ENCODE results near the gene PTPN13.
A peak's percentile ranks its signal among the peaks of the same experiment; 100 is the strongest.

Gene PTPN13, protein sequence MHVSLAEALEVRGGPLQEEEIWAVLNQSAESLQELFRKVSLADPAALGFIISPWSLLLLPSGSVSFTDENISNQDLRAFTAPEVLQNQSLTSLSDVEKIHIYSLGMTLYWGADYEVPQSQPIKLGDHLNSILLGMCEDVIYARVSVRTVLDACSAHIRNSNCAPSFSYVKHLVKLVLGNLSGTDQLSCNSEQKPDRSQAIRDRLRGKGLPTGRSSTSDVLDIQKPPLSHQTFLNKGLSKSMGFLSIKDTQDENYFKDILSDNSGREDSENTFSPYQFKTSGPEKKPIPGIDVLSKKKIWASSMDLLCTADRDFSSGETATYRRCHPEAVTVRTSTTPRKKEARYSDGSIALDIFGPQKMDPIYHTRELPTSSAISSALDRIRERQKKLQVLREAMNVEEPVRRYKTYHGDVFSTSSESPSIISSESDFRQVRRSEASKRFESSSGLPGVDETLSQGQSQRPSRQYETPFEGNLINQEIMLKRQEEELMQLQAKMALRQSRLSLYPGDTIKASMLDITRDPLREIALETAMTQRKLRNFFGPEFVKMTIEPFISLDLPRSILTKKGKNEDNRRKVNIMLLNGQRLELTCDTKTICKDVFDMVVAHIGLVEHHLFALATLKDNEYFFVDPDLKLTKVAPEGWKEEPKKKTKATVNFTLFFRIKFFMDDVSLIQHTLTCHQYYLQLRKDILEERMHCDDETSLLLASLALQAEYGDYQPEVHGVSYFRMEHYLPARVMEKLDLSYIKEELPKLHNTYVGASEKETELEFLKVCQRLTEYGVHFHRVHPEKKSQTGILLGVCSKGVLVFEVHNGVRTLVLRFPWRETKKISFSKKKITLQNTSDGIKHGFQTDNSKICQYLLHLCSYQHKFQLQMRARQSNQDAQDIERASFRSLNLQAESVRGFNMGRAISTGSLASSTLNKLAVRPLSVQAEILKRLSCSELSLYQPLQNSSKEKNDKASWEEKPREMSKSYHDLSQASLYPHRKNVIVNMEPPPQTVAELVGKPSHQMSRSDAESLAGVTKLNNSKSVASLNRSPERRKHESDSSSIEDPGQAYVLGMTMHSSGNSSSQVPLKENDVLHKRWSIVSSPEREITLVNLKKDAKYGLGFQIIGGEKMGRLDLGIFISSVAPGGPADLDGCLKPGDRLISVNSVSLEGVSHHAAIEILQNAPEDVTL (N-terminal part only)

DNA sequence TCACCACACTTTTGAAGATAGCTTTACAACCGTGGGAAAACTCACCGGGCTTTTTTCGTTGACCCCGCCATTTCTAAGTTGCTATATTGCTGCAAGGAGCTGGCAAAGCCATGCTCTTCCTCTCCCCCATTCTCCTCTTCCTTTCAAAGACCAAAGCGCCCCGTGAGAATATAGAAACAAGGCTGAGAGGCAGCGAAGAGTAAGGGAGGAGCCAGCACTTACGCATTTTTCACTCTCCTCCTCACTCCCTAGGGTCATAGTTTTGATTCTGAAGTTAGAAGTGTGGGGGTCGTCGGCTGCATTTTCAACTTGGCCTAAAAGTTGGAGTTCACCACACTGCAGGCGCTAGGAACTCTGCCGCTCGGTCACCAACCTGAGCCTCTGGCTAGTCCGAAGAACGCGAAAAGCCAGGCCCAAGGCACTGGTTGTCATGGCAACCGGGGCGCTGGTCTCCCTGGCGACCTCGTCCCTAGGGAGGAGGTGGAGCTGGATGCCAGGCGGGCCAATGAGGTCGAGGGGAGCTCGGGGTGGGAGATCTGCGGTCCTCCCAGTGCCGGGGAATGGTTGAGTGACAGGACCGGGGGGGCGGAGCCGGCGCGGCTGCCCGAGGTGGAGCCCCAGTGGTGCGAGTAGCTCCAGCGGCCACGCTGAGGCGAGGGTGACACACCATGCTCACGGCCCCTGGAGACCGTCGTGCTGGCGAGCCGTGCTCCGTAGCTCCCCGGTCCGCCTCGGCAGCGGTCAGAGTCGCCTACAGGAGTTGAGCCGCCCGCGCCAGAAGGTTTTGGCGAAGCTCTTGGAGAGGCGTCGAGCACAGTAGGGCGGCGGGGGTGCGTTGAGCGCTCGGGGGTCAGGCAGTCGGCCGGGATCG is at the start of gene PTPN13:
TSS of gene PTPN13 (plus strand) at position 628 of the 871 bp plus-strand sequence. CDS start 40,942 bp downstream, outside the sequence.
- no peaks in the 10 kb centered on the region for H3K27me3 ChIP-seq (ENCODE audit: insufficient read depth, low read length)
- H3K27ac ChIP-seq (ENCODE audit: low read depth, low read length) = peak within 1 kb of the TSS; percentile 61
- peak within 1 kb of the TSS; percentile 95 for H2AFZ ChIP-seq (ENCODE audit: low read length, unreplicated experiment)
- peak within 1 kb of the TSS; percentile 88 for H3K4me3 ChIP-seq (ENCODE audit: low read depth, low read length)
- H3K79me2 ChIP-seq (ENCODE audit: control insufficient read depth, insufficient read depth, low read length, unreplicated experiment) = peaks cover 28% of the 10 kb centered on the region
- H3K4me1 ChIP-seq (ENCODE audit: control insufficient read depth, insufficient read depth, low read length, unreplicated experiment) = peaks cover 16% of the 10 kb centered on the region
- H3K36me3 ChIP-seq (ENCODE audit: insufficient read depth, low read length) = no peaks in the 10 kb centered on the region

DNA sequence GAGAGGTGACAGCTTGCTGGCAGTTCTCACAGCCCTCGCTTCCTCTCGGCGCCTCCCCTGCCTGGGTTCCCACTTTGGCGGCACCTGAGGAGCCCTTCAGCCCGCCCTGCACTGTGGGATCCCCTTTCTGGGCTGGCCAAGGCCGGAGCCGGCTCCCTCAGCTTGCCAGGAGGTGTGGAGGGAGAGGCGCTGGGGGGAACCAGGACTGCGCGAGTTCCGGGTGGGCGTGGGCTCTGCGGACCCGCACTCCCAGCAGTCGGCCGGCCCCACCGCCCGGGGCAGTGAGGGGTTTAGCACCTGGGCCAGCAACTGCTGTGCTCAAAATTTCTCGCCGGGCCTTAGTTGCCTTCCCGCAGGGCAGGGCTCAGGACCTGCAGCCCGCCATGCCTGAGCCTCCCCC is 47.0 kb upstream of the PTPN13 start:
- no peaks in the 10 kb centered on the region for H3K36me3 ChIP-seq (ENCODE audit: insufficient read depth, low read length)
- H3K27ac ChIP-seq (ENCODE audit: low read depth, low read length) = no peak overlapping the region
- H3K4me3 ChIP-seq (ENCODE audit: low read depth, low read length) = no peak overlapping the region
- peaks cover 3% of the 10 kb centered on the region for H3K4me1 ChIP-seq (ENCODE audit: control insufficient read depth, insufficient read depth, low read length, unreplicated experiment)
- no peak overlapping the region for H2AFZ ChIP-seq (ENCODE audit: low read length, unreplicated experiment)
- H3K27me3 ChIP-seq (ENCODE audit: insufficient read depth, low read length) = no peaks in the 10 kb centered on the region
- H3K79me2 ChIP-seq (ENCODE audit: control insufficient read depth, insufficient read depth, low read length, unreplicated experiment) = no peaks in the 10 kb centered on the region

DNA sequence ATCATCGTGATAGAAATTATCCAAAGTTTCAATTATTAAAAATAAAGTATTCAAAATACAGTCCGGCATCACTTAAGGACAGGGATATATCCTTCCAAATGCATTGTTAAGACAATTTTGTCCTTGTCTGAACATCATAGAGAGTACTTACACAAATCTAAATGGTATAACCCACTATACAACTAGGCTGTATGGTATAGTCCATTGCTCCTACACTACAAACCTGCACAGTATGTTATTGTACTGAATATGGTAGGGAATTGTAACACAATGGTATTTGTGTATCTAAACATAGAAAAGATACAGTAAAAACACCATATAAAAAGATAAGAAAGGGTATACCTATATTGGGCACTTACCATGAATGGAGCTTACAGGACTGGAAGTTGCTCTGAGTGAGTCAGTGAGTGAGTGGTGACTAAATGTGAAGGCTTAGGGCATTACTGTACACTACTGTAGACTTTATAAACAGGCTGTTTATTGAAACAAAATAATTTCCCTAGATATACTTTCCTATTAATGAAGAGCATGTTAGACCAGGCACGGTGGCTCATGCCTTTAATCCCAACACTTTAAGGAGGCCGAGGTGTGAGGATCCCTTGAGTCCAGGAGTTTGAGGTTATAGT is 44.8 kb upstream of the PTPN13 start:
- Histone ChIP-seq H2AFZ (ENCODE audit: low read length, unreplicated experiment) (no peak overlapping the region), H3K79me2 (ENCODE audit: control insufficient read depth, insufficient read depth, low read length, unreplicated experiment) (no peaks in the 10 kb centered on the region), H3K4me3 (ENCODE audit: low read depth, low read length) (no peak overlapping the region), H3K36me3 (ENCODE audit: insufficient read depth, low read length) (no peaks in the 10 kb centered on the region), H3K27me3 (ENCODE audit: insufficient read depth, low read length) (no peaks in the 10 kb centered on the region), H3K27ac (ENCODE audit: low read depth, low read length) (no peak overlapping the region), H3K4me1 (ENCODE audit: control insufficient read depth, insufficient read depth, low read length, unreplicated experiment) (peaks cover 3% of the 10 kb centered on the region)

DNA sequence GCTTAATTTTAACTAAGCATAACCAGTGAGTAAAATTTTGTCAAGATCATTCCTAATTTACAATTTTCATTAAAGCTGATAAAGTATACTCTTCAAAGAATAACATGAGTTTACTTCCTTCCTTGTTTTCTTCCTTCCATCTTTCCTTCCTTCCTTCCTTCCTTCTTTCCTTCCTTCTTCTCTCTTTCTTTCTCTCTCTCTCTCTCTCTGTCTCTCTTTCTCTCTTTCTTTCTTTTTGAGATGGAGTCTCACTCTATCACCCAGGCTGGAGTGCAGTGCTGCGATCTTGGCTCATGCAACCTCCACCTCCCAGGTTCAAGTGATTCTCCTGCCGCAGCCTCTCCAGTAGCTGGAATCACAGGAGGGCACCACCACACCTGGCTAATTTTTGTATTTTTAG is 42.7 kb upstream of the PTPN13 start:
- no peaks in the 10 kb centered on the region for H3K79me2 ChIP-seq (ENCODE audit: control insufficient read depth, insufficient read depth, low read length, unreplicated experiment)
- no peaks in the 10 kb centered on the region for H3K27me3 ChIP-seq (ENCODE audit: insufficient read depth, low read length)
- no peak overlapping the region for H3K4me3 ChIP-seq (ENCODE audit: low read depth, low read length)
- no peak overlapping the region for H3K27ac ChIP-seq (ENCODE audit: low read depth, low read length)
- peaks cover 8% of the 10 kb centered on the region for H3K4me1 ChIP-seq (ENCODE audit: control insufficient read depth, insufficient read depth, low read length, unreplicated experiment)
- H2AFZ ChIP-seq (ENCODE audit: low read length, unreplicated experiment) = no peak overlapping the region
- H3K36me3 ChIP-seq (ENCODE audit: insufficient read depth, low read length) = no peaks in the 10 kb centered on the region

DNA sequence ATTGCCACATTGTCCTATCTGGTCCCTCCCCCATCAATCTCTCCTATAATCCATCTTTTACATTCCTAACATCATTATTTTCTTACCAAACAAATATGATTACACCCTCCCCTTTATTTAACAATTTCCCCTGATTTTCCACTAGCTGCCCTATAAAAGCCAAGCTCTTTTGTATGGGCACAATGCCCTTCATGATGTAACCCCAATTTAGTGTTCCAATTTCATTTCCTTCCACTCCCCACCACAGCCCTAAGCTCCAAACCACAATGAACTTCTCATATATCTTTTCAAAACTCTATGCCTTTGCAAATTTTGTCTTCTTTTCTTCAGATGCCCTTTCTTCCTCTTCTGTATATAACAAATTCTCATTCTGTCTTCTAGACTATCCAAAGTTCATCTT is 39.5 kb upstream of the PTPN13 start:
- H3K36me3 ChIP-seq (ENCODE audit: insufficient read depth, low read length) = no peaks in the 10 kb centered on the region
- peaks cover 28% of the 10 kb centered on the region for H3K4me1 ChIP-seq (ENCODE audit: control insufficient read depth, insufficient read depth, low read length, unreplicated experiment)
- no peak overlapping the region for H2AFZ ChIP-seq (ENCODE audit: low read length, unreplicated experiment)
- H3K27ac ChIP-seq (ENCODE audit: low read depth, low read length) = no peak overlapping the region
- no peaks in the 10 kb centered on the region for H3K79me2 ChIP-seq (ENCODE audit: control insufficient read depth, insufficient read depth, low read length, unreplicated experiment)
- H3K4me3 ChIP-seq (ENCODE audit: low read depth, low read length) = no peak overlapping the region
- no peaks in the 10 kb centered on the region for H3K27me3 ChIP-seq (ENCODE audit: insufficient read depth, low read length)

DNA sequence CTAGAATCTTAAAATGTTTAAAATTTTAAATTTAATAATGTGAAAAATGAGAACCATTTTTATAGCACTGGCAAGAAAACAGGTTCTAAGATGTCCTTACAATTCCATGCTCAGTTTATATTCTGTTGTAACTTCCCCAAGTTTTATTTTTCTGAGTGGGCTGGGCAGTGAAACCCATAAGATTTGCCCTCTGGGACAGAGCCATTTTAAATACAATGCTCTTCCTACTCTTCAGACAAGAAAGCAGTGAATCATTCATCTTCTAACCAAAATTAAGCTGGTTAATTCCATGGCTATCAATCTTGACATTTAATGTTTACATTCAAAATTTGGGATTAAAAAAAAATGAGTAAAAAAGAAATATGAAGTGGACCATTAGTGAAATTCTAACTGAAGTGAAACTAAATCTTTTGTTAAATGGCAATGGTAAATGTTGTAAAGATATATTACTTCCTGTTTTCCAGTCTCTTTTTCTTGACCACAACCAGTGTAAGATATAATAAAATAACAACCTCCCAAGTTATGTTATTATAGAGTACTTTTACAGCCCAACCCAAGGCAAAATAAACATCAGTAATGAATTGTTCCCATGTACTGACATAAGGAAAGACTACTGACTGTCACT is 37.2 kb upstream of the PTPN13 start:
- Histone ChIP-seq H2AFZ (ENCODE audit: low read length, unreplicated experiment) (peak overlapping the region; percentile 70), H3K27me3 (ENCODE audit: insufficient read depth, low read length) (no peaks in the 10 kb centered on the region), H3K79me2 (ENCODE audit: control insufficient read depth, insufficient read depth, low read length, unreplicated experiment) (no peaks in the 10 kb centered on the region), H3K4me1 (ENCODE audit: control insufficient read depth, insufficient read depth, low read length, unreplicated experiment) (peaks cover 28% of the 10 kb centered on the region), H3K27ac (ENCODE audit: low read depth, low read length) (peak overlapping the region; percentile 81), H3K36me3 (ENCODE audit: insufficient read depth, low read length) (no peaks in the 10 kb centered on the region), H3K4me3 (ENCODE audit: low read depth, low read length) (peak overlapping the region; percentile 47)

DNA sequence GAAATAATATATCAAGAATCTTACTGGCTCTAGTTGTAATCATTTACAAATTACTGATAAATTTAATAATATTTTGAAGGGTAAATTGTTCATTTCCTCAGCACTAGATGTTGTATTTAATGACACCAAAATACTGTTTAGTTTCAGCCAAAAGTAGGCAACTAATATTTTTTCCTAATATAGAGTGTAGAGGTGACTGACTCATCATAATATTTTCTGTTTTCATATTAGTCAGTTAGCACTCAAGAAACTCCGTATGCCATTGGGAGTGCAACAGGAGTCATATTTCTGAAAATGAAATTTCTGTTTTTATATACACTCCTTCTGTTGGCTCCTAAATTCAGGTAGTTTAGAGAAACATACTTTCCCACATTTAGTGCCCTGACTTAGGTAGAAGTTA is 36.6 kb upstream of the PTPN13 start:
- peak overlapping the region; percentile 81 for H3K27ac ChIP-seq (ENCODE audit: low read depth, low read length)
- peaks cover 28% of the 10 kb centered on the region for H3K4me1 ChIP-seq (ENCODE audit: control insufficient read depth, insufficient read depth, low read length, unreplicated experiment)
- peak overlapping the region; percentile 70 for H2AFZ ChIP-seq (ENCODE audit: low read length, unreplicated experiment)
- H3K27me3 ChIP-seq (ENCODE audit: insufficient read depth, low read length) = no peaks in the 10 kb centered on the region
- H3K36me3 ChIP-seq (ENCODE audit: insufficient read depth, low read length) = no peaks in the 10 kb centered on the region
- no peaks in the 10 kb centered on the region for H3K79me2 ChIP-seq (ENCODE audit: control insufficient read depth, insufficient read depth, low read length, unreplicated experiment)
- peak overlapping the region; percentile 47 for H3K4me3 ChIP-seq (ENCODE audit: low read depth, low read length)

DNA sequence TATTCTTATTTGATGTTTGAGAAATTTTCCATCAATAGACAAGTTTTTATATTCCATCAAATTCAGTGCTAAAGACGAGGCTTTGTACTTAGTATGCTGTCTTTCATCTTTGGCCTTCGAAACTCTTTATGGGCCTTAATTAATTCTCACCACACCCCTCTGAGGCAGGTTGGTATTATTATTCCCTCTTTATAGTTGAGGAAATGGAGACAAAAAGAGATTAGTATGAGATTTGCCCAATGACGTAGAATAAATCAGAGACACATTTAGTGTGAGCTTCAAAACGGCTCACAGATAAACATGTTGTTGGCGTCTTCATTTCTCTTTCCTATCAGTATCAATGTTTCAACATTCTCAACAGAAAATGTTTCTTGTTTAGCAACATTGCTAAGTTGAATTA is 35.9 kb upstream of the PTPN13 start:
- Histone ChIP-seq H2AFZ (ENCODE audit: low read length, unreplicated experiment) (no peak overlapping the region), H3K79me2 (ENCODE audit: control insufficient read depth, insufficient read depth, low read length, unreplicated experiment) (no peaks in the 10 kb centered on the region), H3K4me3 (ENCODE audit: low read depth, low read length) (no peak overlapping the region), H3K4me1 (ENCODE audit: control insufficient read depth, insufficient read depth, low read length, unreplicated experiment) (peaks cover 28% of the 10 kb centered on the region), H3K27me3 (ENCODE audit: insufficient read depth, low read length) (no peaks in the 10 kb centered on the region), H3K27ac (ENCODE audit: low read depth, low read length) (no peak overlapping the region), H3K36me3 (ENCODE audit: insufficient read depth, low read length) (no peaks in the 10 kb centered on the region)

DNA sequence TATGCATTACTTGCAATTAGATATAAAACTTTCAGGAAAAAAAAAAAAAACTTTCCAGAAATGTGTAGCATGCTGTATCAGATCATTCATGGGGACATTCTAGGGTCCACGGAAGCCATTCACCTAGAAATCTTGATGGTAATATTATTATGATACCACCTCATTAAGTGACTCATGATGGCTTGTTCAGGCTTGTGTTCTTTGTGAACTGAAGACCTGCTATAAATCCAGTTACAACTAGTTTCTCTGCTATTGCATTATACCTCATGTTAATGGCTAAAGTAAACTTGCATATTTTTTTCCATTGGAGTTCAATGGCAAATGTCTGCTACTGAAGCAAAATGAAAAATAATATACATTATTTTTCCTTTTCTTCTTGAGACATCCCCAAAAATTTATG is 35.3 kb upstream of the PTPN13 start:
- Histone ChIP-seq H3K4me1 (ENCODE audit: control insufficient read depth, insufficient read depth, low read length, unreplicated experiment) (peaks cover 28% of the 10 kb centered on the region), H3K36me3 (ENCODE audit: insufficient read depth, low read length) (no peaks in the 10 kb centered on the region), H3K79me2 (ENCODE audit: control insufficient read depth, insufficient read depth, low read length, unreplicated experiment) (no peaks in the 10 kb centered on the region), H3K27ac (ENCODE audit: low read depth, low read length) (no peak overlapping the region), H3K4me3 (ENCODE audit: low read depth, low read length) (no peak overlapping the region), H2AFZ (ENCODE audit: low read length, unreplicated experiment) (no peak overlapping the region), H3K27me3 (ENCODE audit: insufficient read depth, low read length) (no peaks in the 10 kb centered on the region)

Measured in ACC112 (cell line).